GM12872 (cell line): ENCODE measurements around the gene GABRR1.

Experiments
- CTCF ChIP-seq: IDR thresholded peaks from 3 replicates; pipeline ENCODE4 v1.5.1; 2011; ENCODE audit warnings: low read depth, mild to moderate bottlenecking, low read length, moderate library complexity; ENCODE audit not compliant: insufficient read depth

Gene GABRR1

GRCh38 chr6:89144354-89144906 lies 72.7 kb downstream of the GABRR1 start:
- no peak for TF ChIP-seq CTCF

- TF ChIP-seq CTCF, result no peak
Measured at GRCh38 chr6:89140347-89141156, 76.6 kb downstream of the GABRR1 start.

- no peak for TF ChIP-seq CTCF
Measured at GRCh38 chr6:89139509-89140346, 77.4 kb downstream of the GABRR1 start.

- TF ChIP-seq CTCF, result no peak
Measured at GRCh38 chr6:89138173-89138572, 79.0 kb downstream of the GABRR1 start.

- TF ChIP-seq CTCF, result no peak
Measured at GRCh38 chr6:89134723-89135122, 82.4 kb downstream of the GABRR1 start.

GRCh38 chr6:89133981-89134380 lies 83.2 kb downstream of the GABRR1 start:
- no peak for TF ChIP-seq CTCF

GRCh38 chr6:89132057-89132456 lies 85.1 kb downstream of the GABRR1 start:
- TF ChIP-seq CTCF, result no peak
